H9 (cell line): ENCODE measurements around the gene SPTBN2. TPM values are rescaled to one million over a fixed set of nuclear protein-coding genes. Genes with fewer than 3 reads are reported as not detected.
A peak's percentile ranks its signal among the peaks of the same experiment; 100 is the strongest.

Experiments
- DNase-seq: peaks from one replicate; pipeline ENCODE4 v3.0.0-alpha.2; 2017
- H2AFZ ChIP-seq: one replicate; pipeline ENCODE4 v1.6.1; 2013; ENCODE audit warnings: mild to moderate bottlenecking, low read length, control low read depth, moderate library complexity
- H2AK5ac ChIP-seq: 2 replicates; pipeline ENCODE4 v1.6.1; 2013; ENCODE audit warnings: low read length, control low read depth, mixed read lengths; ENCODE audit not compliant: insufficient read length
- H2BK120ac ChIP-seq: one replicate; pipeline ENCODE4 v1.6.1; 2013; ENCODE audit warnings: low read depth, mild to moderate bottlenecking, low read length, control low read depth, inconsistent platforms; ENCODE audit not compliant: poor library complexity, severe bottlenecking
- H2BK12ac ChIP-seq: 2 replicates; pipeline ENCODE4 v1.6.1; 2013; ENCODE audit warnings: low read length, control low read depth, mixed read lengths, low read depth; ENCODE audit not compliant: insufficient read length
- H2BK15ac ChIP-seq: 2 replicates; pipeline ENCODE4 v1.6.1; 2013; ENCODE audit warnings: low read depth, low read length, control low read depth
- H2BK20ac ChIP-seq: one replicate; pipeline ENCODE4 v1.6.1; 2013; ENCODE audit warnings: low read depth, mild to moderate bottlenecking, low read length, control low read depth, inconsistent platforms; ENCODE audit not compliant: poor library complexity, severe bottlenecking
- H2BK5ac ChIP-seq: 2 replicates; pipeline ENCODE4 v1.6.1; 2013; ENCODE audit warnings: low read length, control low read depth, mixed read lengths; ENCODE audit not compliant: insufficient read length
- H3K14ac ChIP-seq: 2 replicates; pipeline ENCODE4 v1.6.1; 2013; ENCODE audit warnings: low read length, control low read depth; ENCODE audit not compliant: insufficient read depth
- H3K18ac ChIP-seq: 2 replicates; pipeline ENCODE4 v1.6.1; 2013; ENCODE audit warnings: low read depth, mild to moderate bottlenecking, mixed read lengths, low read length, control low read depth; ENCODE audit not compliant: insufficient read length
- H3K23ac ChIP-seq: 2 replicates; pipeline ENCODE4 v1.6.1; 2013; ENCODE audit warnings: low read length, control low read depth, mixed read lengths, low read depth; ENCODE audit not compliant: insufficient read length
- H3K23me2 ChIP-seq: 2 replicates; pipeline ENCODE4 v1.6.1; 2013; ENCODE audit warnings: low read depth, mild to moderate bottlenecking, mixed read lengths, low read length, control low read depth; ENCODE audit not compliant: insufficient read length, poor library complexity, severe bottlenecking
- H3K27ac ChIP-seq: 2 replicates; pipeline ENCODE4 v1.5.1; 2013; ENCODE audit warnings: low read length, control low read depth, mixed read lengths, low read depth; ENCODE audit not compliant: insufficient read length
- H3K27me3 ChIP-seq: 2 replicates; pipeline ENCODE4 v1.6.1; 2013; ENCODE audit warnings: low read length, control low read depth, inconsistent platforms; ENCODE audit not compliant: insufficient read depth
- H3K4ac ChIP-seq: 2 replicates; pipeline ENCODE4 v1.6.1; 2013; ENCODE audit warnings: low read depth, mild to moderate bottlenecking, control low read depth, inconsistent platforms, low read length, moderate library complexity
- H3K4me1 ChIP-seq: 2 replicates; pipeline ENCODE4 v1.6.1; 2013; ENCODE audit warnings: low read length, control low read depth, inconsistent platforms; ENCODE audit not compliant: insufficient read depth
- H3K4me2 ChIP-seq: 2 replicates; pipeline ENCODE4 v1.6.1; 2013; ENCODE audit warnings: low read length, control low read depth, mixed read lengths; ENCODE audit not compliant: insufficient read length, insufficient read depth
- H3K56ac ChIP-seq: 2 replicates; pipeline ENCODE4 v1.6.1; 2013; ENCODE audit warnings: low read depth, mild to moderate bottlenecking, mixed read lengths, low read length, control low read depth; ENCODE audit not compliant: insufficient read length
- H3K79me1 ChIP-seq: 2 replicates; pipeline ENCODE4 v1.6.1; 2013; ENCODE audit warnings: low read depth, mild to moderate bottlenecking, moderate library complexity, low read length, control low read depth, inconsistent platforms; ENCODE audit not compliant: insufficient read depth, poor library complexity, severe bottlenecking
- H3K79me2 ChIP-seq: 2 replicates; pipeline ENCODE4 v1.6.1; 2013; ENCODE audit warnings: low read length, control low read depth, inconsistent platforms; ENCODE audit not compliant: insufficient read depth
- H3K9ac ChIP-seq: 2 replicates; pipeline ENCODE4 v1.6.1; 2013; ENCODE audit warnings: low read length, control low read depth, mixed read lengths; ENCODE audit not compliant: insufficient read length; ENCODE audit errors: extremely low read depth
- H3K9me3 ChIP-seq: one replicate; pipeline ENCODE4 v1.6.1; 2013; ENCODE audit warnings: low read depth, low read length, inconsistent platforms; ENCODE audit not compliant: control insufficient read depth
- H3T11ph ChIP-seq: one replicate; pipeline ENCODE4 v1.6.1; 2013; ENCODE audit warnings: mild to moderate bottlenecking, low read length, control low read depth, inconsistent platforms
- H4K20me1 ChIP-seq: one replicate; pipeline ENCODE4 v1.6.1; 2013; ENCODE audit not compliant: control insufficient read depth, insufficient read length, insufficient read depth
- H4K5ac ChIP-seq: 2 replicates; pipeline ENCODE4 v1.6.1; 2013; ENCODE audit warnings: low read depth, mild to moderate bottlenecking, mixed read lengths, low read length, control low read depth; ENCODE audit not compliant: insufficient read length
- H4K8ac ChIP-seq: replicated peaks from 2 replicates; pipeline ENCODE4 v1.6.1; 2013; ENCODE audit warnings: low read length, control low read depth, mixed read lengths, low read depth; ENCODE audit not compliant: insufficient read length
- H4K91ac ChIP-seq: 2 replicates; pipeline ENCODE4 v1.6.1; 2013; ENCODE audit warnings: low read depth, mild to moderate bottlenecking, moderate library complexity, mixed read lengths, low read length, control low read depth; ENCODE audit not compliant: insufficient read length
- H3K27ac Mint-ChIP-seq, 3 experiments: 2 replicates in 2 of 3; 3 replicates in 1 of 3; pipeline ENCODE4 v1.8.0; 2020 to 2021; ENCODE audit warnings: mixed read lengths in 3 of 3, mild to moderate bottlenecking in 1 of 3, moderate library complexity in 1 of 3
- H3K27me3 Mint-ChIP-seq: 2 replicates; pipeline ENCODE4 v1.8.0; 2021; ENCODE audit warnings: low read depth, mild to moderate bottlenecking, moderate library complexity, mixed read lengths
- H3K36me3 Mint-ChIP-seq, 3 experiments: 2 replicates in 2 of 3; 3 replicates in 1 of 3; pipeline ENCODE4 v1.8.0; 2020 to 2021; ENCODE audit warnings: low read depth in 3 of 3, mixed read lengths in 3 of 3; ENCODE audit not compliant: insufficient read depth in 1 of 3
- H3K4me1 Mint-ChIP-seq, 2 experiments: 2 replicates each; pipeline ENCODE4 v1.8.0; 2020; ENCODE audit warnings: mixed read lengths in 2 of 2
- H3K4me3 Mint-ChIP-seq, 2 experiments: 2 replicates in 1 of 2; 3 replicates in 1 of 2; pipeline ENCODE4 v1.8.0; 2020 to 2021; ENCODE audit warnings: mild to moderate bottlenecking in 2 of 2, mixed read lengths in 2 of 2, moderate library complexity in 1 of 2
- H3K9me3 Mint-ChIP-seq, 2 experiments: 2 replicates in 1 of 2; 3 replicates in 1 of 2; pipeline ENCODE4 v1.8.0; 2020; ENCODE audit warnings: mild to moderate bottlenecking in 2 of 2, mixed read lengths in 2 of 2, moderate library complexity in 1 of 2
- CTCF ChIP-seq: fragments of 200-600 bp; sonication (generic); conservative IDR thresholded peaks from 3 replicates; pipeline ENCODE4 v1.8.0; 2021; ENCODE audit warnings: antibody characterized with exemption, mild to moderate bottlenecking
- WGBS: extraction: QIAGEN DNeasy Blood & Tissue Kit; methylation state at CpG from one replicate; pipeline ENCODE4 v1.1.7; 2013; ENCODE audit warnings: missing lambda C conversion rate, low lambda C conversion rate, mixed read lengths; ENCODE audit not compliant: insufficient read length; ENCODE audit errors: extremely low coverage; 5-methylcytosine and 5-hydroxymethylcytosine counted together
- total RNA-seq: library from RNA; stranded (reverse); gene quantifications from 2 replicates; pipeline ENCODE4 v1.2.1, GENCODE V29; 2021

Gene SPTBN2
- total RNA-seq, 1 experiment from 2014 or later = 80.4 TPM

- Histone ChIP-seq H3K4ac (no peak within 1 kb of the TSS; the same call in 1 of the 2 replicates), H2BK20ac (no peak within 1 kb of the TSS), H3K27me3 (no peaks in the 10 kb centered on the region), H3K79me2 (peaks cover 43% of the 10 kb centered on the region), H2BK5ac (peak within 1 kb of the TSS; percentile 76), H3K4me2 (peak within 1 kb of the TSS; percentile 95), H2AK5ac (no peak within 1 kb of the TSS), H3T11ph (no peak within 1 kb of the TSS), H3K79me1 (no peaks in the 10 kb centered on the region), H2AFZ (no peak within 1 kb of the TSS), H3K14ac (peak within 1 kb of the TSS; percentile 98), H4K8ac (peak within 1 kb of the TSS; percentile 63), H4K91ac (peak within 1 kb of the TSS; percentile 13), H3K27ac (peak within 1 kb of the TSS; percentile 70), H3K23ac (no peak within 1 kb of the TSS), H3K4me1 (peaks cover 3% of the 10 kb centered on the region), H3K56ac (peak within 1 kb of the TSS; percentile 82), H2BK120ac (peak within 1 kb of the TSS; percentile 40), H3K18ac (peak within 1 kb of the TSS; percentile 92), H2BK12ac (no peak within 1 kb of the TSS), H3K9ac (peak within 1 kb of the TSS; percentile 100), H4K20me1 (no peaks in the 10 kb centered on the region), H4K5ac (peak within 1 kb of the TSS; percentile 74), H3K23me2 (peaks cover 12% of the 10 kb centered on the region), H3K9me3 (no peaks in the 10 kb centered on the region), H2BK15ac (no peak within 1 kb of the TSS)
- peaks cover 2% of the 10 kb centered on the region; the same call in 1 of the 2 replicates for H3K27me3 Mint-ChIP-seq
- peak; percentile 99 for DNase-seq
- TF ChIP-seq CTCF = no peak; the same call in 2 of the 3 replicates
- no CpG with 5 or more reads among the region's 63 CpGs for WGBS
- peak within 1 kb of the TSS; percentile 99 to 100 for H3K4me3 Mint-ChIP-seq
- H3K4me1 Mint-ChIP-seq = peaks cover 55 to 58% of the 10 kb centered on the region in 2 experiments
- peaks cover 39 to 76% (median 63%) of the 10 kb centered on the region in 3 experiments for H3K36me3 Mint-ChIP-seq
- H3K27ac Mint-ChIP-seq = peak within 1 kb of the TSS; percentile 100
- no peaks in the 10 kb centered on the region for H3K9me3 Mint-ChIP-seq
Measured at GRCh38 chr11:66638177-66639065, 90.6 kb downstream of the SPTBN2 start, which contains the start of gene RBM4. Gene RBM4 (plus strand): TSS chr11:66638703. CDS start chr11:66639712, 1,009 bp downstream.
